Measurements from ENCODE around the gene BID.

The BID gene

DNA sequence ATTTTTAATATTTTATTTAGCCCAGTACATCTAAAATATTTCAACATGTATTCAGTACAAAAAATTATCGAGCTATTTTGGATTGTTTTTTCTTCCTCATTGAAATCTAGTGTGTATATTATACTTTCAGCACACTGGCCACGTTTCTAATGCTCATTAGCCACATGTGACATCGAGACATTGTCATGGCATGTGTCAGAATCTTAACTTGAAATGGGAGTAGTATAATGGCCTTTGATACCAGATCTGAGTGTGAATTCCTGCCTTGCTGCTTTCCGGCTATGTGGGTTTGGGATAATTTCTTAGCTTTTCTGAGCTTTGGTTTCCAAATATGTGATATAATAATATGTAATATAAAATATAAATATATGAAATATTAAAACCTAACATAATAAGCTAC, 81.4 kb downstream of the BID start:
- H3K27ac ChIP-seq: no peak overlapping the region
- TF ChIP-seq ZFX (IDR thresholded peaks at IDR 0.05; ENCODE audit: borderline replicate concordance): no peak
- TF ChIP-seq, protein P1, sequence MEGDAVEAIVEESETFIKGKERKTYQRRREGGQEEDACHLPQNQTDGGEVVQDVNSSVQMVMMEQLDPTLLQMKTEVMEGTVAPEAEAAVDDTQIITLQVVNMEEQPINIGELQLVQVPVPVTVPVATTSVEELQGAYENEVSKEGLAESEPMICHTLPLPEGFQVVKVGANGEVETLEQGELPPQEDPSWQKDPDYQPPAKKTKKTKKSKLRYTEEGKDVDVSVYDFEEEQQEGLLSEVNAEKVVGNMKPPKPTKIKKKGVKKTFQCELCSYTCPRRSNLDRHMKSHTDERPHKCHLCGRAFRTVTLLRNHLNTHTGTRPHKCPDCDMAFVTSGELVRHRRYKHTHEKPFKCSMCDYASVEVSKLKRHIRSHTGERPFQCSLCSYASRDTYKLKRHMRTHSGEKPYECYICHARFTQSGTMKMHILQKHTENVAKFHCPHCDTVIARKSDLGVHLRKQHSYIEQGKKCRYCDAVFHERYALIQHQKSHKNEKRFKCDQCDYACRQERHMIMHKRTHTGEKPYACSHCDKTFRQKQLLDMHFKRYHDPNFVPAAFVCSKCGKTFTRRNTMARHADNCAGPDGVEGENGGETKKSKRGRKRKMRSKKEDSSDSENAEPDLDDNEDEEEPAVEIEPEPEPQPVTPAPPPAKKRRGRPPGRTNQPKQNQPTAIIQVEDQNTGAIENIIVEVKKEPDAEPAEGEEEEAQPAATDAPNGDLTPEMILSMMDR (IDR thresholded peaks at IDR 0.05): no peak

DNA sequence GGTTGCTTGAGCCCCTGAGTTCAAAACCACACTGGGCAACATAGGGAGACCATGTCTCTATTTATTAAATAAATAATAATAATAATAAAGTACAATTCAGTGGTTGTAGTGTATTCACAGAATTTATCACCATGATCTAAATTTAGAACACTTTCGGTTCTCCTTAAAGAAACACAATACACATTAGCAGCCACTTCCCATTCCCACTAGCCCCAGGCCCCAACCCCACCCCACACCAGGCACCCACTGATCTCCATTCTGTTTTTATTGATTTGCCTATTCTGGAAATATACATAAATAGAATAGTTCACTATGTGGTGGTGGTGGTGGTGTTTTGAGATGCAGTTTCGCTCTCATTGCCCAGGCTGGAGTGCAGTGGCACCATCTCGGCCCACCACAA, 90.0 kb downstream of the BID start:
- TF ChIP-seq, protein P1 (IDR thresholded peaks at IDR 0.05): no peak
- TF ChIP-seq ZFX (IDR thresholded peaks at IDR 0.05; ENCODE audit: borderline replicate concordance): no peak
- no peak overlapping the region for H3K27ac ChIP-seq

Data from 22Rv1 (cell line).